HepG2 (cell line): ENCODE results near the gene NOXO1. TPM values are rescaled to one million over a fixed set of nuclear protein-coding genes. Genes with fewer than 3 reads are reported as not detected.

Experiments used
- ATAC-seq: fragments of 200-7000 bp; cut with Tn5 transposase; 3 replicates; pipeline ENCODE4 v1.9.1; 2020; ENCODE audit warnings: mild to moderate bottlenecking, moderate library complexity
- BruUV-seq: library from RNA; stranded (reverse); fragments of 400-500 nt; replicated peaks from 2 replicates; lab custom pipeline; 2021; lab: Mats Ljungman, UMichigan
- CTCF ChIA-PET: fragments of 300-600 bp; formaldehyde crosslinking; extraction: SDS; loops from one replicate; lab custom pipeline; 2021; ENCODE audit warnings: low total read pairs, inconsistent platforms, low intra/inter-chr PET ratio; lab: Yijun Ruan, JAX
- POLR2A ChIA-PET: fragments of 350-600 bp; sonication (Branson Sonifier 250); formaldehyde crosslinking; loops from one replicate; lab custom pipeline; 2020; ENCODE audit warnings: antibody characterized with exemption, inconsistent platforms; lab: Yijun Ruan, JAX
- DNase-seq: peaks from one replicate; pipeline ENCODE4 v3.0.0-alpha.2; 2015; ENCODE audit warnings: low spot score
- FAIRE-seq: peaks from 3 replicates; lab custom pipeline; 2011; peaks lifted over from hg19 to GRCh38; lab: Jason Lieb, UNC
- H2AFZ ChIP-seq: one replicate; pipeline ENCODE4 v1.6.1; 2011; ENCODE audit warnings: low read length, inconsistent platforms
- H3K27ac ChIP-seq: fragments of 300-600 bp; 3 replicates; pipeline ENCODE4 v1.8.0; 2011; ENCODE audit warnings: mixed run types, mild to moderate bottlenecking, mixed read lengths, low read length, inconsistent platforms; ENCODE audit not compliant: insufficient read depth; ENCODE audit errors: extremely low read length
- H3K27me3 ChIP-seq, 2 experiments: fragments of 200-600 bp in 1 of 2; 2 replicates in 1 of 2; 3 replicates in 1 of 2; pipeline versions ENCODE4 v1.6.0 to v1.8.0; 2011; ENCODE audit warnings: low read length in 2 of 2, mild to moderate bottlenecking in 2 of 2, moderate library complexity in 2 of 2, inconsistent platforms in 1 of 2; ENCODE audit not compliant: insufficient read depth in 2 of 2, control insufficient read depth in 1 of 2
- H3K36me3 ChIP-seq, 2 experiments: fragments of 200-600 bp in 1 of 2; replicated peaks in 1 of 2; 2 replicates in 1 of 2; 3 replicates in 1 of 2; pipeline versions ENCODE4 v1.5.1 to v1.8.0; 2011; ENCODE audit warnings: low read length in 2 of 2, inconsistent platforms in 1 of 2; ENCODE audit not compliant: insufficient read depth in 2 of 2, control insufficient read depth in 1 of 2
- H3K4me1 ChIP-seq: 2 replicates; pipeline ENCODE4 v1.5.1; 2012; ENCODE audit warnings: low read length, inconsistent platforms; ENCODE audit not compliant: insufficient read depth
- H3K4me2 ChIP-seq: 2 replicates; pipeline ENCODE4 v1.6.0; 2011; ENCODE audit warnings: low read depth, low read length, inconsistent platforms
- H3K4me3 ChIP-seq, 3 experiments: fragments of 200-600 bp in 1 of 3; sonication (generic), shearing (Covaris generic) in 1 of 3; replicated peaks in 1 of 3; 2 replicates each; pipeline ENCODE4 v1.5.1; 2011 to 2016; ENCODE audit warnings: low read length in 3 of 3, inconsistent platforms in 2 of 3, low read depth in 2 of 3, mild to moderate bottlenecking in 2 of 3, control low read depth in 1 of 3, mixed read lengths in 1 of 3; ENCODE audit not compliant: insufficient read depth in 1 of 3
- H3K79me2 ChIP-seq: one replicate; pipeline ENCODE4 v1.6.1; 2011; ENCODE audit warnings: low read length, inconsistent platforms; ENCODE audit not compliant: insufficient read depth
- H3K9ac ChIP-seq: 2 replicates; pipeline ENCODE4 v1.6.0; 2011; ENCODE audit warnings: mild to moderate bottlenecking, low read depth, low read length, inconsistent platforms; ENCODE audit not compliant: insufficient read depth
- H3K9me3 ChIP-seq: 2 replicates; pipeline ENCODE4 v1.5.1; 2012; ENCODE audit warnings: mild to moderate bottlenecking, low read length
- H4K20me1 ChIP-seq: 2 replicates; pipeline ENCODE4 v1.6.0; 2011; ENCODE audit warnings: inconsistent platforms, mild to moderate bottlenecking, low read length, moderate library complexity; ENCODE audit not compliant: insufficient read depth
- KDM2A ChIP-seq: sonication (generic); formaldehyde crosslinking; IDR thresholded peaks from 2 replicates; pipeline ENCODE4 v1.4.0; 2020; ENCODE audit warnings: low read depth, missing genetic modification reagents, borderline replicate concordance
- MEIS1 ChIP-seq: sonication (generic); formaldehyde crosslinking; IDR thresholded peaks from 2 replicates; pipeline ENCODE4 v1.9.0; 2021; ENCODE audit warnings: mild to moderate bottlenecking, missing genetic modification reagents, moderate library complexity, borderline replicate concordance
- SMARCE1 ChIP-seq: fragments of 450-650 bp; IDR thresholded peaks from 2 replicates; pipeline ENCODE4 v1.6.1; 2017; ENCODE audit warnings: borderline replicate concordance
- ZNF234 ChIP-seq: sonication (generic); formaldehyde crosslinking; conservative IDR thresholded peaks from 2 replicates; pipeline ENCODE4 v1.5.1; 2020; ENCODE audit warnings: mild to moderate bottlenecking, missing genetic modification reagents
- ZNF33B ChIP-seq: sonication (generic); formaldehyde crosslinking; IDR thresholded peaks from 2 replicates; pipeline ENCODE4 v1.5.1; 2020; ENCODE audit warnings: mild to moderate bottlenecking, missing genetic modification reagents
- ZNF790 ChIP-seq: sonication (generic); formaldehyde crosslinking; IDR thresholded peaks from 2 replicates; pipeline ENCODE4 v1.8.0; 2022; ENCODE audit warnings: missing genetic modification reagents, mild to moderate bottlenecking, borderline replicate concordance
- ZNF841 ChIP-seq: sonication (generic); formaldehyde crosslinking; IDR thresholded peaks from 2 replicates; pipeline ENCODE4 v1.8.1; 2023; ENCODE audit warnings: missing genetic modification reagents, borderline replicate concordance
- ZNF879 ChIP-seq: sonication (generic); formaldehyde crosslinking; IDR thresholded peaks from 2 replicates; pipeline ENCODE4 v1.8.1; 2023; ENCODE audit warnings: missing genetic modification reagents
- WGBS: methylation state at CpG from one replicate; pipeline ENCODE4 v1.1.6; 2017; ENCODE audit warnings: low lambda C conversion rate; 5-methylcytosine and 5-hydroxymethylcytosine counted together
- in situ Hi-C: cut with HindIII; loops from 2 replicates; pipeline ENCODE4 v1.10.0; 2017; ENCODE audit warnings: low pct_unique_long_range_greater_than_20kb; ENCODE audit not compliant: extremely low pct_ligation_motif_present
- intact Hi-C: fragments of 100-400 bp; cut with micrococcal nuclease; formaldehyde crosslinking; loops from one replicate; pipeline ENCODE4 v1.10.0; 2022; ENCODE audit not compliant: unreplicated experiment
- polyA plus RNA-seq, 8 experiments: library from polyadenylated mRNA; depleted of rRNA in 3 of 8; stranded (reverse) in 7 of 8; unstranded in 1 of 8; fragments of >200 nt; fragmentation: Illumina TruSeq in 4 of 8; extraction: Trizol in 4 of 8; gene quantifications; 2 replicates each; pipeline versions ENCODE4 v1.2.1 to v1.2.3, GENCODE V29; 2011 to 2016; ENCODE audit warnings: low read depth in 4 of 8, missing spikeins in 1 of 8, mixed read lengths in 1 of 8; ENCODE audit not compliant: insufficient read depth in 1 of 8
- total RNA-seq, 5 experiments: library from RNA; depleted of rRNA; stranded (reverse); fragments of >200 nt; fragmentation: Illumina TruSeq; extraction: Trizol; gene quantifications; 2 replicates each; pipeline ENCODE4 v1.2.3, GENCODE V29; 2016; ENCODE audit warnings: low read depth in 1 of 5
- TF ChIP-seq, protein P1 (sequence below): sonication (generic); formaldehyde crosslinking; IDR thresholded peaks from 2 replicates; pipeline ENCODE4 v1.5.1; 2020; ENCODE audit warnings: mild to moderate bottlenecking, missing genetic modification reagents, moderate library complexity
- TF ChIP-seq, protein P2 (sequence below): sonication (generic); formaldehyde crosslinking; IDR thresholded peaks from 2 replicates; pipeline ENCODE4 v1.4.0; 2020; ENCODE audit warnings: missing genetic modification reagents
- TF ChIP-seq, protein P3 (sequence below): sonication (generic); formaldehyde crosslinking; IDR thresholded peaks from 2 replicates; pipeline ENCODE4 v1.4.0; 2020; ENCODE audit warnings: missing genetic modification reagents

The NOXO1 gene
- total and polyA plus RNA-seq, 2 of the 13 experiments (the other 11 are each of a cell fraction or from before 2014, with no cell fraction given) = 0.69 to 1.4 TPM

DNA sequence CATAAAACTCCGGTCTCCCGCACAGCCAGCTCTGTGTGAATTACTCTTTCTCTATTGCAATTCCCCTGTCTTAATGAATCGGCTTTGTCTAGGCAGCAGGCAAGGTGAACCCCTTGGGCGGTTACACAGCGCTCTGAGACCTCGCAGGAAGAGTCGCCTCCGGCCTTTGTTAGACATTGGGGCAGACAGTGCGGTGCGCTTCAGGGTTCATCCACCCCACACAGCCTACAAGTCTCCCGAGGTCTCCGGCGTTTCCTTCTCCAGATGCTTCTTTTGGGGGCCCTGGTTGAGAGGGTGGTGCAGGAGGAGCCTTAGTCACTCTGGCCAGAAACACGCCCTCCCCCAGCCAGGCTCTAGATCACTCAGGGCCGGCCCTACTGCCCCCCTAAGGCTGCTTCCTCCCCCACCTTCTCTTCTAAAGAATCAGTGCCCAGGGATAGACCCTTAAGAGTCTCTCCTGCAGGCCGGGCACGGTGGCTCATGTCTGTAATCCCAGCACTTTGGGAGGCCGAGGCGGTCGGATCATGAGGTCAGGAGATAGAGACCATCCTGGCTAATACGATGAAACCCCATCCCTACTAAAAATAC, 36.6 kb downstream of the NOXO1 start (continued):
- TF ChIP-seq, protein P1, sequence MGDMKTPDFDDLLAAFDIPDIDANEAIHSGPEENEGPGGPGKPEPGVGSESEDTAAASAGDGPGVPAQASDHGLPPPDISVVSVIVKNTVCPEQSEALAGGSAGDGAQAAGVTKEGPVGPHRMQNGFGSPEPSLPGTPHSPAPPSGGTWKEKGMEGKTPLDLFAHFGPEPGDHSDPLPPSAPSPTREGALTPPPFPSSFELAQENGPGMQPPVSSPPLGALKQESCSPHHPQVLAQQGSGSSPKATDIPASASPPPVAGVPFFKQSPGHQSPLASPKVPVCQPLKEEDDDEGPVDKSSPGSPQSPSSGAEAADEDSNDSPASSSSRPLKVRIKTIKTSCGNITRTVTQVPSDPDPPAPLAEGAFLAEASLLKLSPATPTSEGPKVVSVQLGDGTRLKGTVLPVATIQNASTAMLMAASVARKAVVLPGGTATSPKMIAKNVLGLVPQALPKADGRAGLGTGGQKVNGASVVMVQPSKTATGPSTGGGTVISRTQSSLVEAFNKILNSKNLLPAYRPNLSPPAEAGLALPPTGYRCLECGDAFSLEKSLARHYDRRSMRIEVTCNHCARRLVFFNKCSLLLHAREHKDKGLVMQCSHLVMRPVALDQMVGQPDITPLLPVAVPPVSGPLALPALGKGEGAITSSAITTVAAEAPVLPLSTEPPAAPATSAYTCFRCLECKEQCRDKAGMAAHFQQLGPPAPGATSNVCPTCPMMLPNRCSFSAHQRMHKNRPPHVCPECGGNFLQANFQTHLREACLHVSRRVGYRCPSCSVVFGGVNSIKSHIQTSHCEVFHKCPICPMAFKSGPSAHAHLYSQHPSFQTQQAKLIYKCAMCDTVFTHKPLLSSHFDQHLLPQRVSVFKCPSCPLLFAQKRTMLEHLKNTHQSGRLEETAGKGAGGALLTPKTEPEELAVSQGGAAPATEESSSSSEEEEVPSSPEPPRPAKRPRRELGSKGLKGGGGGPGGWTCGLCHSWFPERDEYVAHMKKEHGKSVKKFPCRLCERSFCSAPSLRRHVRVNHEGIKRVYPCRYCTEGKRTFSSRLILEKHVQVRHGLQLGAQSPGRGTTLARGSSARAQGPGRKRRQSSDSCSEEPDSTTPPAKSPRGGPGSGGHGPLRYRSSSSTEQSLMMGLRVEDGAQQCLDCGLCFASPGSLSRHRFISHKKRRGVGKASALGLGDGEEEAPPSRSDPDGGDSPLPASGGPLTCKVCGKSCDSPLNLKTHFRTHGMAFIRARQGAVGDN = no peak

DNA sequence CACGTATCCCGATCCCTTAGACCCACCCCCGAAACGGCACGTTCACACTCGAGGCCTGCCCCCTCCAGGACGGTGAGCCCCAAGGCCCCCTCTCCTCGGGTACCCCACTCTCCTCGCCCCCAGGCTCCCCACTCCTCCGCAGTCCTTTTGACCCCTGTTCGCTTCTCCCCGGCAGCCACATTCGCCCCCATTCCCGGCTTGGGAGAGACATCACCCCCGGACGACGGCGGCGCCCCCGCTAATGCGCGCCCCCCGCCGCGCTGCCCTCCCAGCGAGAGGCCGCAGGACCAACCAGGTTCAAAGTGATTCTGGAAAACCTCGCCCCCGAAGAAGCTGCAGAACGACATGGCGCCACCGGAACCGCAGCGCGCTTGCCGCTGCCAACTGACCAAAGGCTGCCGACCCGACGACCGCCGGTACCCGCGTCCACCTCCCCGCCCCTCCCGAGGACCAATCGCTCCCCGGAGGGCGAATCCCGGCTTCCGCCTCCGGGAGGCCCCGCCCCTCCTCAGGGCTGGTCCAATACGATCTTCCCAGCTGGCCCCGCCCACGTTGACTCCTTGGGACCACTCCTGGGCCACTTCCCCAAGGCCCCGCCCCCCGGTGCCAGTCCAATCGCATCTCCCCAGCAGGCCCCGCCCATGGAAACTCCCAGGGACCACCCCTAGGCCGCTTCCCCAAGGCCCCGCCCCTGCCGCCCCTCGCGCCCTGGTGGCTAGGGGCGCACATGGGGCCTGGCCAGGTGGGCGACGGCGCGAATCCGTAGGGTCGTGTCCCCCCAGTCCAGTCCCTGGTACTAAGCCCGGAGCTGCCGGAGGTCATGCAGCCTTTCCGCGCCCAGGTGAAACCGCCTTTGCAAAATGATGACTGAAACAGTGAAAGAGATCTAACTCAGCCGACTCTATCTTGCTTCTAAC, 38.2 kb downstream of the NOXO1 start, which contains the start of gene MSRB1:
MSRB1 (minus strand) TSS at position 390 of the 917 bp plus-strand sequence; CDS start at position 347, 43 bp downstream.
- peaks cover 7 to 14% of the 10 kb centered on the region in 2 experiments; a peak in 3 of 5 replicates for H3K36me3 ChIP-seq
- H3K9me3 ChIP-seq = no peaks in the 10 kb centered on the region
- peak within 1 kb of the TSS; percentile 90 for H3K9ac ChIP-seq
- H3K4me1 ChIP-seq = peaks cover 68% of the 10 kb centered on the region
- H2AFZ ChIP-seq = no peak within 1 kb of the TSS
- intact Hi-C loops (no loop called here), in situ Hi-C loops (no loop called here)
- peaks cover 0 to 5% of the 10 kb centered on the region in 2 experiments; a peak in 1 of 5 replicates for H3K27me3 ChIP-seq
- H3K4me2 ChIP-seq = peak within 1 kb of the TSS; percentile 96
- ChIA-PET CTCF (no interaction called here), POLR2A (interaction anchor here (0.6 to 5.8 kb wide), 15 partner anchors 8 to 963 kb away, joined by 3 to 139 read pairs (median 4); partner anchors contain the start of genes GFER, IGFALS, NDUFB10 and RNF151)
- peaks cover 26% of the 10 kb centered on the region for H3K79me2 ChIP-seq
- no TSS peak for BruUV-seq
- FAIRE-seq (peak; percentile 89), DNase-seq (peak; percentile 98), ATAC-seq (peak; percentile 56)
- H4K20me1 ChIP-seq = no peaks in the 10 kb centered on the region; the same call in 1 of the 2 replicates
- H3K27ac ChIP-seq = peak within 1 kb of the TSS; percentile 96
- 7% methylated on average over 21 of the region's 77 CpGs for WGBS
- H3K4me3 ChIP-seq = peak within 1 kb of the TSS; percentile 93 to 97 (median 96)
- TF ChIP-seq, protein P2, sequence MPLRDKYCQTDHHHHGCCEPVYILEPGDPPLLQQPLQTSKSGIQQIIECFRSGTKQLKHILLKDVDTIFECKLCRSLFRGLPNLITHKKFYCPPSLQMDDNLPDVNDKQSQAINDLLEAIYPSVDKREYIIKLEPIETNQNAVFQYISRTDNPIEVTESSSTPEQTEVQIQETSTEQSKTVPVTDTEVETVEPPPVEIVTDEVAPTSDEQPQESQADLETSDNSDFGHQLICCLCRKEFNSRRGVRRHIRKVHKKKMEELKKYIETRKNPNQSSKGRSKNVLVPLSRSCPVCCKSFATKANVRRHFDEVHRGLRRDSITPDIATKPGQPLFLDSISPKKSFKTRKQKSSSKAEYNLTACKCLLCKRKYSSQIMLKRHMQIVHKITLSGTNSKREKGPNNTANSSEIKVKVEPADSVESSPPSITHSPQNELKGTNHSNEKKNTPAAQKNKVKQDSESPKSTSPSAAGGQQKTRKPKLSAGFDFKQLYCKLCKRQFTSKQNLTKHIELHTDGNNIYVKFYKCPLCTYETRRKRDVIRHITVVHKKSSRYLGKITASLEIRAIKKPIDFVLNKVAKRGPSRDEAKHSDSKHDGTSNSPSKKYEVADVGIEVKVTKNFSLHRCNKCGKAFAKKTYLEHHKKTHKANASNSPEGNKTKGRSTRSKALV = no peak
- peak; percentile 86; the same call in 1 of the 2 replicates for TF ChIP-seq ZNF879 (CRISPR knock-in tag)
- TF ChIP-seq ZNF841 = no peak
- TF ChIP-seq ZNF790 (CRISPR knock-in tag) = peak; percentile 33; the same call in 1 of the 2 replicates
- no peak for TF ChIP-seq SMARCE1
- TF ChIP-seq ZNF234 = no peak; the same call in 1 of the 2 replicates
- TF ChIP-seq KDM2A (CRISPR knock-in tag) = peak; percentile 46; the same call in 1 of the 2 replicates
- TF ChIP-seq ZNF33B (CRISPR knock-in tag) = 0 out of 2 replicates have a peak, but pooled peaks have one; percentile 43
- TF ChIP-seq MEIS1 (CRISPR knock-in tag) = peak; percentile 58; the same call in 1 of the 2 replicates
- TF ChIP-seq, protein P3, sequence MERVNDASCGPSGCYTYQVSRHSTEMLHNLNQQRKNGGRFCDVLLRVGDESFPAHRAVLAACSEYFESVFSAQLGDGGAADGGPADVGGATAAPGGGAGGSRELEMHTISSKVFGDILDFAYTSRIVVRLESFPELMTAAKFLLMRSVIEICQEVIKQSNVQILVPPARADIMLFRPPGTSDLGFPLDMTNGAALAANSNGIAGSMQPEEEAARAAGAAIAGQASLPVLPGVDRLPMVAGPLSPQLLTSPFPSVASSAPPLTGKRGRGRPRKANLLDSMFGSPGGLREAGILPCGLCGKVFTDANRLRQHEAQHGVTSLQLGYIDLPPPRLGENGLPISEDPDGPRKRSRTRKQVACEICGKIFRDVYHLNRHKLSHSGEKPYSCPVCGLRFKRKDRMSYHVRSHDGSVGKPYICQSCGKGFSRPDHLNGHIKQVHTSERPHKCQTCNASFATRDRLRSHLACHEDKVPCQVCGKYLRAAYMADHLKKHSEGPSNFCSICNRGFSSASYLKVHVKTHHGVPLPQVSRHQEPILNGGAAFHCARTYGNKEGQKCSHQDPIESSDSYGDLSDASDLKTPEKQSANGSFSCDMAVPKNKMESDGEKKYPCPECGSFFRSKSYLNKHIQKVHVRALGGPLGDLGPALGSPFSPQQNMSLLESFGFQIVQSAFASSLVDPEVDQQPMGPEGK = peak; percentile 22; the same call in 1 of the 2 replicates
